GM18505 (cell line): ENCODE data around the gene NAT9.

Experiments used
- ATAC-seq: cut with Tn5 transposase; IDR thresholded peaks from one replicate; pipeline ENCODE4 v1.9.1; 2021; ENCODE audit not compliant: unreplicated experiment
- POLR2A ChIP-seq: IDR thresholded peaks from 4 replicates; pipeline ENCODE4 v1.6.1; 2011; ENCODE audit warnings: borderline replicate concordance; ENCODE audit not compliant: insufficient read depth, insufficient read length; ENCODE audit errors: extremely low read depth

Gene NAT9

GRCh38 chr17:74748279-74748528 is 27.9 kb downstream of the NAT9 start:
- TF ChIP-seq POLR2A = no peak
- ATAC-seq = no peak

- ATAC-seq = no peak
- TF ChIP-seq POLR2A = no peak
These were observed 29.2 kb downstream of the NAT9 start for GRCh38 chr17:74746922-74747321.

GRCh38 chr17:74746376-74746775 is 29.8 kb downstream of the NAT9 start:
- ATAC-seq = no peak
- TF ChIP-seq POLR2A = no peak

- no peak for ATAC-seq
- no peak for TF ChIP-seq POLR2A
These were observed 30.5 kb downstream of the NAT9 start for GRCh38 chr17:74745548-74746177.

- TF ChIP-seq POLR2A = no peak
- no peak for ATAC-seq
These were observed 31.2 kb downstream of the NAT9 start for GRCh38 chr17:74744714-74745547.

- ATAC-seq = no peak
- no peak for TF ChIP-seq POLR2A
These were observed 31.8 kb downstream of the NAT9 start for GRCh38 chr17:74744349-74744713.

GRCh38 chr17:74743755-74744154 is 32.4 kb downstream of the NAT9 start:
- ATAC-seq = no peak
- TF ChIP-seq POLR2A = no peak

GRCh38 chr17:74742978-74743545 is 33.1 kb downstream of the NAT9 start:
- ATAC-seq = no peak
- TF ChIP-seq POLR2A = no peak

GRCh38 chr17:74742153-74742515 is 34.0 kb downstream of the NAT9 start:
- no peak for ATAC-seq
- TF ChIP-seq POLR2A = peak; percentile 42

- ATAC-seq = no peak
- TF ChIP-seq POLR2A = no peak
These were observed 35.3 kb downstream of the NAT9 start for GRCh38 chr17:74740641-74741387.

- no peak for ATAC-seq
- no peak for TF ChIP-seq POLR2A
These were observed 36.0 kb downstream of the NAT9 start for GRCh38 chr17:74740173-74740572.

- no peak for TF ChIP-seq POLR2A
- no peak for ATAC-seq
These were observed 36.8 kb downstream of the NAT9 start for GRCh38 chr17:74739227-74739831.
